Esophagus squamous epithelium (tissue), 5 donors: ENCODE measurements around the gene FGD4. TPM values are rescaled to one million over a fixed set of nuclear protein-coding genes. Genes with fewer than 3 reads are reported as not detected.

ENCODE experiments used
- DNase-seq: peaks from one replicate; lab custom pipeline; 2025; lab: John Stamatoyannopoulos, UW
- H3K27ac ChIP-seq, 4 donors: fragments of 200-600 bp; sonication (generic); one replicate each; pipeline ENCODE4 v1.5.1; 2016 to 2019; ENCODE audit warnings: mild to moderate bottlenecking in 1 of 4
- H3K27me3 ChIP-seq, 4 donors: fragments of 200-600 bp; sonication (generic); 1 replicate in 3 of 4; 2 replicates in 1 of 4; pipeline versions ENCODE4 v1.5.1 to v1.6.0; 2017 to 2021; ENCODE audit warnings: antibody characterized with exemption in 1 of 4
- H3K36me3 ChIP-seq, 3 donors: fragments of 200-600 bp; sonication (generic); one replicate each; pipeline ENCODE4 v1.5.1; 2016 to 2019
- H3K4me1 ChIP-seq, 3 donors: fragments of 200-600 bp; sonication (generic); one replicate each; pipeline ENCODE4 v1.5.1; 2017 to 2019
- H3K4me3 ChIP-seq, 4 donors: fragments of 200-600 bp; sonication (generic); 1 replicate in 3 of 4; 2 replicates in 1 of 4; pipeline ENCODE4 v1.5.1; 2016 to 2019; ENCODE audit warnings: mild to moderate bottlenecking in 2 of 4, moderate library complexity in 1 of 4
- H3K9me3 ChIP-seq, 3 donors: fragments of 200-600 bp; sonication (generic); one replicate each; pipeline ENCODE4 v1.5.1; 2016 to 2019
- POLR2A ChIP-seq, 4 donors: fragments of 450-650 bp; IDR thresholded peaks; one replicate each; pipeline ENCODE4 v1.6.1; 2017; ENCODE audit warnings: antibody characterized with exemption in 4 of 4, mild to moderate bottlenecking in 4 of 4, moderate library complexity in 3 of 4
- WGBS, 2 donors: methylation state at CpG; one replicate each; pipeline ENCODE4 v1.1.5; 2018; 5-methylcytosine and 5-hydroxymethylcytosine counted together
- intact Hi-C: fragments of 100-400 bp; cut with DNase I; formaldehyde crosslinking; loops from one replicate; pipeline ENCODE4 v1.15.0; 2022
- total RNA-seq, 4 donors: library from RNA; depleted of rRNA; stranded (reverse); fragments of >200 nt; gene quantifications; one replicate each; pipeline ENCODE4 v1.1.0, GENCODE V29; 2016
- TF ChIP-seq, protein P1 (sequence below), 6 experiments: fragments of 450-650 bp in 4 of 6; fragments of 200-600 bp in 2 of 6; sonication (generic) in 2 of 6; IDR thresholded peaks; one replicate each; pipeline ENCODE4 v1.5.1; 2016 to 2019; ENCODE audit warnings: antibody characterized with exemption in 6 of 6, mild to moderate bottlenecking in 4 of 6, moderate library complexity in 4 of 6
- donor health status: DM: yes; HTN: yes; CAD: no.

FGD4 gene
- total RNA-seq, 4 donors from 2014 or later: 17.0 to 49.8 (median 25.6) TPM

DNA sequence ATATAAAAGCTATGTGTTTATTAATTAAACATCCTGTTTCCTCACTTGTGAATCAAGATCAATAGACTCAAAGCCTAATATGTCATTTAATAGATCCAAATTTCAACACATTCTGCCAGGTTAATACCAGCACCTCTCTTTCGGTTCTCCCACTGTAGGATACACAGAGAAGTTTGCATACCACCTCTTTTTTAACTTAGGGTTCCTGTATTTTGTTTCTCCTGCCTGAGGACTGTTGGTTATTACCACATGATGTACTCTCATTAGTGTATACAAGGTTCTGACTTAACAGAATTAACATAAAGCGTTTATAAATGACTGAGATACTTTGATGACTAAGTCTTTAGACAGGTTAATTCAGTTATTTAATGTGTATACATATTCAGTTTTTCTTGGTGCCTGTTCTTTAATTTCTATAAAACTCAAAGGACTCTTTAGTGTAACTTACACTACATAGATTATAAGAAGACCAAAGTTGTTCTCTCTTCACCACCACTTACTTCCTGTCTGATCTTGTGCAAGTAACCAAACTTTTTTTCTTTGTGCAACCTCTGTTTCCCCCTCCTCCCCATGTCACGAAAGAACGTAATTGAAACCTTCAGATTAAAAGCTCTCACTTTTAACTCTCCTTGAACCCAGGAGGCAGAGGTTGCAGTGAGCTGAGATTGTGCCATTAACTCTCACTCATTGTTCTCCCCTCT lies 190.0 kb downstream of the FGD4 start:
- intact Hi-C loops: no loop called here
- H3K9me3 ChIP-seq: no peaks in the 10 kb centered on the region
- H3K4me1 ChIP-seq: peaks cover 0 to 17% (median 0%) of the 10 kb centered on the region in 3 donors
- 53 to 63% methylated on average over 4 of the region's 4 CpGs for WGBS, 2 donors
- peak overlapping the region in 1 of 4 donors; percentile 15 for H3K27ac ChIP-seq
- peaks cover 0 to 64% (median 0%) of the 10 kb centered on the region in 3 donors for H3K36me3 ChIP-seq
- H3K4me3 ChIP-seq: no peak overlapping the region
- DNase-seq: no peak
- no peaks in the 10 kb centered on the region for H3K27me3 ChIP-seq
- TF ChIP-seq, protein P1, sequence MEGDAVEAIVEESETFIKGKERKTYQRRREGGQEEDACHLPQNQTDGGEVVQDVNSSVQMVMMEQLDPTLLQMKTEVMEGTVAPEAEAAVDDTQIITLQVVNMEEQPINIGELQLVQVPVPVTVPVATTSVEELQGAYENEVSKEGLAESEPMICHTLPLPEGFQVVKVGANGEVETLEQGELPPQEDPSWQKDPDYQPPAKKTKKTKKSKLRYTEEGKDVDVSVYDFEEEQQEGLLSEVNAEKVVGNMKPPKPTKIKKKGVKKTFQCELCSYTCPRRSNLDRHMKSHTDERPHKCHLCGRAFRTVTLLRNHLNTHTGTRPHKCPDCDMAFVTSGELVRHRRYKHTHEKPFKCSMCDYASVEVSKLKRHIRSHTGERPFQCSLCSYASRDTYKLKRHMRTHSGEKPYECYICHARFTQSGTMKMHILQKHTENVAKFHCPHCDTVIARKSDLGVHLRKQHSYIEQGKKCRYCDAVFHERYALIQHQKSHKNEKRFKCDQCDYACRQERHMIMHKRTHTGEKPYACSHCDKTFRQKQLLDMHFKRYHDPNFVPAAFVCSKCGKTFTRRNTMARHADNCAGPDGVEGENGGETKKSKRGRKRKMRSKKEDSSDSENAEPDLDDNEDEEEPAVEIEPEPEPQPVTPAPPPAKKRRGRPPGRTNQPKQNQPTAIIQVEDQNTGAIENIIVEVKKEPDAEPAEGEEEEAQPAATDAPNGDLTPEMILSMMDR (IDR thresholded peaks at IDR 0.05): no peak
- no peak for TF ChIP-seq POLR2A (IDR thresholded peaks at IDR 0.05)

DNA sequence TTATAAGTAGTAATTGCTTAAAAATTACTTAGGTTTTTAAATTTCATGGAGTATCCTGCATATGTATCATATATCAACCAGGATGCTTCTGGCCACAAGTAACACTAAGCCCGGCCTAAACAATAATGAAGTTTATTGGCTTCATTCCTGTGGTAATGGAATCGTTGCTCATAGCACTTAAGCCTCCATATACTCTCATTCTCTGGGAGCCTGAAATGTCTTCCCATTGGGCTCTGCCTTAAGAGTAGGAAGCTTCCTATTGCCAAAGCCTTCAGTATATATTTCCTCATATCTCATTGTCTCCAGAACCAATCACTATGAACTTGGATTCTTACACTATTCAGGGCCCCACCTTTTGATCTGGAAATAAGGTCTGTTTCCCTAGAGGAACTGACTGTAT lies 195.9 kb downstream of the FGD4 start:
- Histone ChIP-seq H3K9me3 (no peaks in the 10 kb centered on the region), H3K36me3 (peaks cover 0 to 68% (median 0%) of the 10 kb centered on the region in 3 donors), H3K4me3 (no peak overlapping the region), H3K27ac (no peak overlapping the region), H3K4me1 (no peaks in the 10 kb centered on the region), H3K27me3 (no peaks in the 10 kb centered on the region)
- TF ChIP-seq, protein P1 (IDR thresholded peaks at IDR 0.05): no peak
- no peak for TF ChIP-seq POLR2A (IDR thresholded peaks at IDR 0.05)
- intact Hi-C loops: no loop called here
- 68 to 75% methylated on average over 2 of the region's 2 CpGs for WGBS, 2 donors
- DNase-seq: no peak

DNA sequence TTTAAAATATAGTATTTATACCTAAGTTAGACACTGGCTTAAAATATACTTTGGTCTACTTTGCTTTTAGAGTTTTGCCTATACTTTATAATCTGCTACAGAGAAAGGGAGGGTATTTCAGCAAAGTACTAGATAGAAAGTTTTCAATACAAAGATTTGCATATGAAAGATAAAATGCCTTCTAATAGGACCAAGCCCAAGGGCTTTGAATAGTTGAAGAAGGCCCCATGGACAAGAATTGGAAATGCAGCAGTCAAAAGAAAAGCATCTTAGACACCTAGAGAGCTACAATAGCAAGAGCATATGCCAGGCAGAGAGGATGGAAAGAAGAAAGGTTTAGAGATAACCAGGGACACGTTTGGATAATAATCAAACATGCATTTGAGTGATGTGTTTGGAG lies 196.7 kb downstream of the FGD4 start:
- peaks cover 0 to 67% (median 0%) of the 10 kb centered on the region in 3 donors for H3K36me3 ChIP-seq
- DNase-seq: no peak
- no peaks in the 10 kb centered on the region for H3K9me3 ChIP-seq
- H3K27me3 ChIP-seq: no peaks in the 10 kb centered on the region
- no peak overlapping the region for H3K27ac ChIP-seq
- intact Hi-C loops: no loop called here
- TF ChIP-seq POLR2A (IDR thresholded peaks at IDR 0.05): no peak
- TF ChIP-seq, protein P1 (IDR thresholded peaks at IDR 0.05): no peak
- no peaks in the 10 kb centered on the region for H3K4me1 ChIP-seq
- no peak overlapping the region for H3K4me3 ChIP-seq
- WGBS, 2 donors: 37 to 45% methylated on average over 1 of the region's 1 CpG

DNA sequence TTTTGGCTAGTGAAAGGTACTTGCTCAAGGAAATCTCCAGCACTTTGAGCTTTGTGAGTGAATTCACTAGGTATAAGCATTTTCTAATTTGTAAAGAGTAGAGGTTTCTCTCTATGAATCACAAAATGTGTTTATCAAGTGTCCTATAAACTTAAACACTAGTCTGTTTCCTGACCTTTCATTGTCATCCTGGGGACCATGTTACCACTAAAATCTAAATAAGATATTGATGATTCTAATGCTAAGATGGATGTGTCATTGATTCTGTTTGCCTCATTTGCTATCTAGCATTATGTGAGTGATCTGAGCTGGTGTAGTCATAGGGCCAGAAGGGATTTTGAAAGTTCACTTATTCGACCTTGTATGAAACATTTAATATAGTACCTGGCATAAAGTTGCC lies 199.3 kb downstream of the FGD4 start:
- intact Hi-C loops: no loop called here
- Histone ChIP-seq H3K36me3 (peaks cover 0 to 70% (median 0%) of the 10 kb centered on the region in 3 donors), H3K27me3 (no peaks in the 10 kb centered on the region), H3K9me3 (no peaks in the 10 kb centered on the region), H3K4me1 (peaks cover 0 to 2% (median 0%) of the 10 kb centered on the region in 3 donors), H3K27ac (no peak overlapping the region), H3K4me3 (no peak overlapping the region)
- TF ChIP-seq POLR2A (IDR thresholded peaks at IDR 0.05): no peak
- TF ChIP-seq, protein P1 (IDR thresholded peaks at IDR 0.05): no peak
- 75 to 76% methylated on average over 1 of the region's 1 CpG for WGBS, 2 donors
- DNase-seq: no peak

DNA sequence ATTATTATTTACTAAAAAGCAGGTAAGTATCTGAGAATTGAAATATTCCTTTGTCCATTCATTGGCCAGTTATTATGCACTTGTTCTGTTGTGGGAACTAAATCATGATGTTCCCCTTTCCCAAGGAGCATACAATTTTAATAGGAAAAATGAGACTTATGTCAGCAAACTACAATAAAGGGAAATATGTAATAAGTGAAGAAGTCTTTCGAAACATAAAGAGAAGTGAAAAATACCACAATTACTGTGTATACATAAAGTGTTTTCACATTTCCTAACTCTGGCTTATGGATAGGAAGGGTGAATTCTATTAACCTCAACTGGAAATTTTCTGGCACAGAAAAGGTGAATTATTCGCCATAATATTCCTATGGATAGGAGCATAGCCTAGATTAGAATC lies 201.3 kb downstream of the FGD4 start:
- peaks cover 0 to 68% (median 0%) of the 10 kb centered on the region in 3 donors for H3K36me3 ChIP-seq
- peaks cover 0 to 20% (median 3%) of the 10 kb centered on the region in 3 donors for H3K4me1 ChIP-seq
- TF ChIP-seq POLR2A (IDR thresholded peaks at IDR 0.05): no peak
- TF ChIP-seq, protein P1 (IDR thresholded peaks at IDR 0.05): no peak
- intact Hi-C loops: no loop called here
- DNase-seq: no peak
- H3K9me3 ChIP-seq: no peaks in the 10 kb centered on the region
- H3K27me3 ChIP-seq: no peaks in the 10 kb centered on the region
- no peak overlapping the region for H3K4me3 ChIP-seq
- 83 to 89% methylated on average over 2 of the region's 2 CpGs for WGBS, 2 donors
- H3K27ac ChIP-seq: no peak overlapping the region
